ENCODE results near the gene SELENOW. TPM values are rescaled to one million over a fixed set of nuclear protein-coding genes. Genes with fewer than 3 reads are reported as not detected.

SELENOW gene
- total and polyA plus RNA-seq, 2 of the 8 experiments (the other 6 are each of a cell fraction or from before 2014, with no cell fraction given), result 371 to 588 TPM

- TF ChIP-seq, protein P1, sequence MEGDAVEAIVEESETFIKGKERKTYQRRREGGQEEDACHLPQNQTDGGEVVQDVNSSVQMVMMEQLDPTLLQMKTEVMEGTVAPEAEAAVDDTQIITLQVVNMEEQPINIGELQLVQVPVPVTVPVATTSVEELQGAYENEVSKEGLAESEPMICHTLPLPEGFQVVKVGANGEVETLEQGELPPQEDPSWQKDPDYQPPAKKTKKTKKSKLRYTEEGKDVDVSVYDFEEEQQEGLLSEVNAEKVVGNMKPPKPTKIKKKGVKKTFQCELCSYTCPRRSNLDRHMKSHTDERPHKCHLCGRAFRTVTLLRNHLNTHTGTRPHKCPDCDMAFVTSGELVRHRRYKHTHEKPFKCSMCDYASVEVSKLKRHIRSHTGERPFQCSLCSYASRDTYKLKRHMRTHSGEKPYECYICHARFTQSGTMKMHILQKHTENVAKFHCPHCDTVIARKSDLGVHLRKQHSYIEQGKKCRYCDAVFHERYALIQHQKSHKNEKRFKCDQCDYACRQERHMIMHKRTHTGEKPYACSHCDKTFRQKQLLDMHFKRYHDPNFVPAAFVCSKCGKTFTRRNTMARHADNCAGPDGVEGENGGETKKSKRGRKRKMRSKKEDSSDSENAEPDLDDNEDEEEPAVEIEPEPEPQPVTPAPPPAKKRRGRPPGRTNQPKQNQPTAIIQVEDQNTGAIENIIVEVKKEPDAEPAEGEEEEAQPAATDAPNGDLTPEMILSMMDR (IDR thresholded peaks at IDR 0.05; ENCODE audit: control extremely low read depth in 1 of 3, insufficient read depth in 1 of 3, low read depth in 1 of 3, low read length in 3 of 3), result no peak
- TF ChIP-seq TCF12 (IDR thresholded peaks at IDR 0.05; ENCODE audit: low read depth, low read length), result no peak
- TF ChIP-seq SAP30 (IDR thresholded peaks at IDR 0.05; ENCODE audit: insufficient read depth, insufficient replicate concordance, low read length), result peak; percentile 93
- TF ChIP-seq BRCA1 (IDR thresholded peaks at IDR 0.05; ENCODE audit: low read depth, low read length), result no peak
- TF ChIP-seq SUZ12 (IDR thresholded peaks at IDR 0.05; ENCODE audit: low read length), result no peak
- TF ChIP-seq CTBP2 (IDR thresholded peaks at IDR 0.05; ENCODE audit: borderline replicate concordance, insufficient read depth, insufficient read length, low read length), result no peak
- peak; percentile 94 to 97 for TF ChIP-seq POLR2A (IDR thresholded peaks at IDR 0.05; ENCODE audit: control extremely low read depth in 1 of 2, low read depth in 2 of 2, low read length in 2 of 2)
- TF ChIP-seq SIRT6 (IDR thresholded peaks at IDR 0.05; ENCODE audit: low read length), result no peak
- peak; percentile 54; the same call in 1 of the 2 replicates for TF ChIP-seq MAX (IDR thresholded peaks at IDR 0.05)
- peak; percentile 68 for TF ChIP-seq KDM4A (IDR thresholded peaks at IDR 0.05; ENCODE audit: low read depth, low read length, severe bottlenecking)
- peak; percentile 90 for TF ChIP-seq CREB1 (IDR thresholded peaks at IDR 0.05)
- peak in 1 of 2 experiments; percentile 70; a peak in 1 of 4 replicates for TF ChIP-seq SIN3A (conservative IDR thresholded peaks at IDR 0.05 in 1 of 2, IDR thresholded peaks at IDR 0.05 in 1 of 2; ENCODE audit: low read depth in 1 of 2, low read length in 2 of 2)
- no peak for TF ChIP-seq CHD1 (IDR thresholded peaks at IDR 0.05; ENCODE audit: low read depth, low read length)
- TF ChIP-seq SP2 (IDR thresholded peaks at IDR 0.05; ENCODE audit: low read length), result peak; percentile 28; the same call in 1 of the 2 replicates
- TF ChIP-seq JUND (IDR thresholded peaks at IDR 0.05; ENCODE audit: low read length), result no peak
- TF ChIP-seq EGR1 (IDR thresholded peaks at IDR 0.05; ENCODE audit: borderline replicate concordance, low read depth, low read length), result no peak
- no peak for TF ChIP-seq RAD21 (IDR thresholded peaks at IDR 0.05 in 1 of 2, conservative IDR thresholded peaks at IDR 0.05 in 1 of 2; ENCODE audit: low read depth in 2 of 2, low read length in 2 of 2)
- TF ChIP-seq MAFK (IDR thresholded peaks at IDR 0.05; ENCODE audit: low read depth, low read length), result no peak
- no peak for TF ChIP-seq RNF2 (IDR thresholded peaks at IDR 0.05; ENCODE audit: borderline replicate concordance, low read depth, low read length, missing control alignments, poor library complexity, severe bottlenecking)
- TF ChIP-seq CHD2 (IDR thresholded peaks at IDR 0.05; ENCODE audit: low read length), result peak; percentile 54; the same call in 1 of the 2 replicates
- peak; percentile 95 for TF ChIP-seq TBP (IDR thresholded peaks at IDR 0.05; ENCODE audit: low read depth, low read length)
Observed at GRCh38 chr19:47745010-47745901, 33.2 kb upstream of the SELENOW start, which contains the start of gene NOP53 (continued).

Measured in H1 (cell line).